GM19023 (cell line): Measurements from ENCODE around the gene TASP1.

Experiments
- ATAC-seq: cut with Tn5 transposase; IDR thresholded peaks from one replicate; pipeline ENCODE4 v1.9.1; 2021; ENCODE audit warnings: mild to moderate bottlenecking, moderate library complexity; ENCODE audit not compliant: unreplicated experiment

TASP1 gene

GRCh38 chr20:13355941-13356486 is 282.7 kb downstream of the TASP1 start:
- ATAC-seq, result no peak

- ATAC-seq, result no peak
Measured at GRCh38 chr20:13355411-13355810, 283.3 kb downstream of the TASP1 start.

DNA sequence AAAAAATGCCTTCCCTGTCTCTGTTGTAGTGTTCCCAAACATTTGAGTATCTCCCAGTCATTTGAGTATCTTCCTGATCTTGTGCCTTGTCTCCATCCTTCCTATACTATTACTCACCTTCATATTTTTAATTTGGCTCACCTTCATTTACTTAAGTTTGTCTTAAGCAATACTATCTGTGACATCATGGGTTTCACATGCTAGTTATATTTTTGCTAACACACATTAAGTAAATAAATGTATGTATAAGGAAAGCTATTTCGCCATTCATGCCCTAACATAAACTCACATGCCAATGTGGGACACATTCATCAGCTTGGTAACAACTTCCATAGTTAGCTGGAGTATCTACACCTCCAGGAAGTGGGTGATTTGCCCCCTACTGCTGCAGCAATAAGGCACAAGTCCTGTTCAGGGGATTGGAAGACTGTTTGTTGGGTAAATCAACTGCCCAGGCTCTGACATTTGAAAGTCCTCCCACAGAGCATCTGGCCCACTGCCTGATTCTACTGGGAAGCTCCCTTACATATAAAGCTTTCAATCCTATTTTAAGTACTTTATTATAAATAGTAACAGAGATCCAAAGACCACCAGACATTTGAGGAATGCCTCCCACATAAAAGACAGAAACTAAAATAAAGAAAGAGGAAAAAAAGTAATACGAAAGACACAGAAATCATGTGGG is 285.3 kb downstream of the TASP1 start:
- no peak for ATAC-seq

DNA sequence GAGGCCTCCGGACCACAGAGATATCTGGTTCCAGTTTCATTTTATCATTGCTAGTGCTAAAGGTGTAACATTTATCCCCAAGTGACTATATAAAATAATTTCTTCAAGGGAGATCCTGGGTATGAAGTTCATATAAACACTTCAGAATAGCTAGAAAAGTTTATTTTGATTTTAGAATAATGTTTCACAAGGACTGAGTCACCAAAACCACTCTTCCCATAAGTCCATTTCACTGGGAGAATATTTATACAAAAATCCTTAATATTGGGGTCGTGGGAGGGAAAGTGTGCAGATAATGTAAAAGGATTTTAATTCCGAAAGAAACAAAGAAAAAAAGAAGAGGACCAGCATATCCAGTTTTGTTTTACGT is 289.5 kb downstream of the TASP1 start:
- no peak for ATAC-seq

- ATAC-seq, result no peak
Measured at GRCh38 chr20:13348311-13349234, 290.2 kb downstream of the TASP1 start.

- ATAC-seq, result no peak
Measured at GRCh38 chr20:13344671-13345070, 294.1 kb downstream of the TASP1 start.

- ATAC-seq, result no peak
Measured at GRCh38 chr20:13342469-13343242, 296.1 kb downstream of the TASP1 start.

- peak; percentile 64 for ATAC-seq
Measured at GRCh38 chr20:13341737-13342393, 296.9 kb downstream of the TASP1 start.

GRCh38 chr20:13340088-13340487 is 298.6 kb downstream of the TASP1 start:
- no peak for ATAC-seq
